Loucy (cell line): ENCODE data around the gene CDHR5.

ENCODE experiments used
- H2AFZ ChIP-seq: fragments of 200-600 bp; sonication (generic); 2 replicates; pipeline ENCODE4 v1.6.0; 2016; ENCODE audit warnings: antibody characterized with exemption, mild to moderate bottlenecking, low read length, moderate library complexity
- H3F3A ChIP-seq: fragments of 200-600 bp; 2 replicates; pipeline ENCODE4 v1.6.0; 2016; ENCODE audit warnings: antibody characterized with exemption, low read depth, mild to moderate bottlenecking
- H3K27me3 ChIP-seq: fragments of 200-600 bp; sonication (generic); 2 replicates; pipeline ENCODE4 v1.6.1; 2014; ENCODE audit warnings: low read length, mild to moderate bottlenecking; ENCODE audit not compliant: insufficient read depth, poor library complexity, severe bottlenecking
- H3K36me3 ChIP-seq: fragments of 200-600 bp; sonication (generic); 2 replicates; pipeline ENCODE4 v1.6.1; 2016; ENCODE audit warnings: low read length; ENCODE audit not compliant: insufficient read depth
- H3K4me1 ChIP-seq: fragments of 200-600 bp; sonication (generic); 2 replicates; pipeline ENCODE4 v1.5.1; 2014; ENCODE audit warnings: low read length, mild to moderate bottlenecking; ENCODE audit not compliant: insufficient read depth, poor library complexity, severe bottlenecking
- H3K4me2 ChIP-seq: fragments of 200-600 bp; sonication (generic); 2 replicates; pipeline ENCODE4 v1.6.0; 2014; ENCODE audit warnings: antibody characterized with exemption, low read length, low read depth, mild to moderate bottlenecking; ENCODE audit not compliant: poor library complexity, severe bottlenecking
- H3K4me3 ChIP-seq: fragments of 200-600 bp; sonication (generic); 2 replicates; pipeline ENCODE4 v1.5.1; 2014; ENCODE audit warnings: low read length, mild to moderate bottlenecking, mixed read lengths; ENCODE audit not compliant: poor library complexity, severe bottlenecking
- H3K79me2 ChIP-seq: fragments of 200-600 bp; sonication (generic); 2 replicates; pipeline ENCODE4 v1.6.1; 2014; ENCODE audit warnings: low read length; ENCODE audit not compliant: insufficient read depth
- H3K9ac ChIP-seq: fragments of 200-600 bp; sonication (generic); 2 replicates; pipeline ENCODE4 v1.6.0; 2014; ENCODE audit warnings: mild to moderate bottlenecking, low read depth, low read length, moderate library complexity; ENCODE audit not compliant: poor library complexity, severe bottlenecking
- H3K9me2 ChIP-seq: fragments of 200-600 bp; sonication (generic); replicated peaks from 2 replicates; pipeline ENCODE4 v1.6.1; 2016; ENCODE audit warnings: low read depth, low read length, mixed read lengths
- H3K9me3 ChIP-seq: fragments of 200-600 bp; sonication (generic); 2 replicates; pipeline ENCODE4 v1.6.1; 2014; ENCODE audit warnings: mild to moderate bottlenecking, antibody characterized with exemption, low read length, low read depth; ENCODE audit not compliant: insufficient read depth
- H4K20me1 ChIP-seq: fragments of 200-600 bp; sonication (generic); 2 replicates; pipeline ENCODE4 v1.6.0; 2014; ENCODE audit warnings: antibody characterized with exemption, low read length, mild to moderate bottlenecking; ENCODE audit not compliant: insufficient read depth, poor library complexity, severe bottlenecking
- EZH2phosphoT487 ChIP-seq: fragments of 200-600 bp; IDR thresholded peaks from 2 replicates; pipeline ENCODE4 v1.6.1; 2018; ENCODE audit warnings: antibody characterized with exemption, mild to moderate bottlenecking, moderate library complexity, borderline replicate concordance
- TF ChIP-seq, protein P1 (sequence below): fragments of 200-600 bp; sonication (generic); conservative IDR thresholded peaks from 2 replicates; pipeline ENCODE4 v1.5.1; 2014; ENCODE audit warnings: mild to moderate bottlenecking, antibody characterized with exemption, low read length

The CDHR5 gene

DNA sequence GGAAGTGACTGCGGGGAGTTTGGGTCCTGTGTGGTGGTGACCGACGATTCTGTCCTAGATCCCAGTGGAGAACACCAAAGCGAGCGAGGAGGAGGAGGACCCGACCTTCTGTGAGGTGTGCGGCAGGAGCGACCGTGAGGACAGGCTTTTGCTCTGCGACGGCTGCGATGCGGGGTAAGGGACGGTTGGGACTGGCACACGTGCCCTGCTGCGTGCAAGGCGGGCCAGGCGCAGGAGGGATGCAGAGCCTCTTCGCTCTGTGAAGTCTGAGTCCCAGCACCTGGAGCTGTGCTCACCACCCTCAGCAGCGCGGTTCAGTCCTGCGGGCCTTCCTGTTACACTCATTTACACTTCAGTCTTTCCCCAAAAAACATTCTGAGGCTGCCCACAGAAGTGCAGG, 32.3 kb downstream of the CDHR5 start:
- Histone ChIP-seq H3K4me3 (no peak overlapping the region), H3K79me2 (peaks cover 19% of the 10 kb centered on the region; the same call in 1 of the 2 replicates), H4K20me1 (peaks cover 13% of the 10 kb centered on the region), H3K9me3 (no peaks in the 10 kb centered on the region), H3K4me1 (no peaks in the 10 kb centered on the region), H3F3A (no peaks in the 10 kb centered on the region), H3K27me3 (no peaks in the 10 kb centered on the region), H3K9me2 (no peaks in the 10 kb centered on the region), H2AFZ (no peak overlapping the region), H3K9ac (no peak overlapping the region), H3K4me2 (no peak overlapping the region), H3K36me3 (peaks cover 93% of the 10 kb centered on the region; the same call in 1 of the 2 replicates)
- TF ChIP-seq, protein P1, sequence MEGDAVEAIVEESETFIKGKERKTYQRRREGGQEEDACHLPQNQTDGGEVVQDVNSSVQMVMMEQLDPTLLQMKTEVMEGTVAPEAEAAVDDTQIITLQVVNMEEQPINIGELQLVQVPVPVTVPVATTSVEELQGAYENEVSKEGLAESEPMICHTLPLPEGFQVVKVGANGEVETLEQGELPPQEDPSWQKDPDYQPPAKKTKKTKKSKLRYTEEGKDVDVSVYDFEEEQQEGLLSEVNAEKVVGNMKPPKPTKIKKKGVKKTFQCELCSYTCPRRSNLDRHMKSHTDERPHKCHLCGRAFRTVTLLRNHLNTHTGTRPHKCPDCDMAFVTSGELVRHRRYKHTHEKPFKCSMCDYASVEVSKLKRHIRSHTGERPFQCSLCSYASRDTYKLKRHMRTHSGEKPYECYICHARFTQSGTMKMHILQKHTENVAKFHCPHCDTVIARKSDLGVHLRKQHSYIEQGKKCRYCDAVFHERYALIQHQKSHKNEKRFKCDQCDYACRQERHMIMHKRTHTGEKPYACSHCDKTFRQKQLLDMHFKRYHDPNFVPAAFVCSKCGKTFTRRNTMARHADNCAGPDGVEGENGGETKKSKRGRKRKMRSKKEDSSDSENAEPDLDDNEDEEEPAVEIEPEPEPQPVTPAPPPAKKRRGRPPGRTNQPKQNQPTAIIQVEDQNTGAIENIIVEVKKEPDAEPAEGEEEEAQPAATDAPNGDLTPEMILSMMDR = no peak
- no peak for TF ChIP-seq EZH2phosphoT487

DNA sequence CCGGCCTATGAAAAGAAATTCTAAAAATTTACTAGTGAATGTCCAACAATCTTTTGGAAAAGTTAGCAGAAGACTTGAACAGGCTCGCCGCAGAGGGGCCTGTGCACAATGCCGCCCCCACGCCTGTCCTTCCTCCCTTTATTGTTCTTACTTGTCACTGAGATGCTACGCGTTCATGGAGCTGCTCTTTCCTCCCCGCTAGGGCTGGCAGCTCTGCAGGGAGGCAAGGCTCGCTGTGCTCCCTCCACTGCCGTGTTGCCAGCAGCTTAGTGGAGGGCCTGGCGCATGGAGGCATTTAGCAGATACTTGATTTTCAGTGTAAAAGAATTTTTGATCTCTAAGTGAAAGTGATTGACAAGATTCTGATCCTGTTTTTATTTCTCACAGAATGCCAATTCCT, 33.8 kb downstream of the CDHR5 start:
- Histone ChIP-seq H3K4me3 (no peak overlapping the region), H4K20me1 (peaks cover 15% of the 10 kb centered on the region), H3K36me3 (peaks cover 95% of the 10 kb centered on the region; the same call in 1 of the 2 replicates), H3K4me1 (no peaks in the 10 kb centered on the region), H3K9ac (no peak overlapping the region), H3K4me2 (no peak overlapping the region), H3K79me2 (peaks cover 24% of the 10 kb centered on the region; the same call in 1 of the 2 replicates), H3F3A (no peaks in the 10 kb centered on the region), H2AFZ (no peak overlapping the region), H3K27me3 (no peaks in the 10 kb centered on the region), H3K9me3 (no peaks in the 10 kb centered on the region), H3K9me2 (no peaks in the 10 kb centered on the region)
- TF ChIP-seq, protein P1 = no peak
- no peak for TF ChIP-seq EZH2phosphoT487

DNA sequence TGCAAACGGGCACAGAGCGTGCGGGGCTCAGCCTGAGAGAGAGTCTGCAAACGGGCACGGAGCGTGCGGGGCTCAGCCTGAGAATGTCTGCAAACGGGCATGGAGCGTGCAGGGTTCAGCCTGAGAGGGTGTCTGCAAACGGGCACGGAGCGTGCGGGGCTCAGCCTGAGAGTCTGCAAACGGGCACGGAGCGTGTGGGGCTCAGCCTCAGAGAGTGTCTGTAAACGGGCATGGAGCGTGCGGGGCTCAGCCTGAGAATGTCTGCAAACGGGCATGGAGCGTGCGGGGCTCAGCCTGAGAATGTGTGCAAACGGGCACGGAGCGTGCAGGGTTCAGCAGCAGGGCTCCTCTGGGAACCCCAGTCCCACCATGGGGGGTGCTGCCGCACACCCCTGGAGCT, 35.0 kb downstream of the CDHR5 start:
- Histone ChIP-seq H3K27me3 (no peaks in the 10 kb centered on the region), H3K4me2 (no peak overlapping the region), H3K4me3 (no peak overlapping the region), H3K4me1 (no peaks in the 10 kb centered on the region), H3K9me2 (no peaks in the 10 kb centered on the region), H3K9me3 (no peaks in the 10 kb centered on the region), H2AFZ (no peak overlapping the region), H3K79me2 (peaks cover 27% of the 10 kb centered on the region; the same call in 1 of the 2 replicates), H3F3A (no peaks in the 10 kb centered on the region), H4K20me1 (peaks cover 15% of the 10 kb centered on the region), H3K9ac (no peak overlapping the region), H3K36me3 (peaks cover 89% of the 10 kb centered on the region; the same call in 1 of the 2 replicates)
- TF ChIP-seq, protein P1 = no peak
- no peak for TF ChIP-seq EZH2phosphoT487
